Loucy (cell line): ENCODE data around the gene LRRC59.
"Not testable (repeated sequence)": the region's sequence is repeated elsewhere in the genome, so short reads cannot be mapped to it uniquely, and the experiment has no call there.

Experiments used
- H2AFZ ChIP-seq: fragments of 200-600 bp; sonication (generic); 2 replicates; pipeline ENCODE4 v1.6.0; 2016; ENCODE audit warnings: antibody characterized with exemption, mild to moderate bottlenecking, low read length, moderate library complexity
- H3F3A ChIP-seq: fragments of 200-600 bp; 2 replicates; pipeline ENCODE4 v1.6.0; 2016; ENCODE audit warnings: antibody characterized with exemption, low read depth, mild to moderate bottlenecking
- H3K27me3 ChIP-seq: fragments of 200-600 bp; sonication (generic); 2 replicates; pipeline ENCODE4 v1.6.1; 2014; ENCODE audit warnings: low read length, mild to moderate bottlenecking; ENCODE audit not compliant: insufficient read depth, poor library complexity, severe bottlenecking
- H3K36me3 ChIP-seq: fragments of 200-600 bp; sonication (generic); 2 replicates; pipeline ENCODE4 v1.6.1; 2016; ENCODE audit warnings: low read length; ENCODE audit not compliant: insufficient read depth
- H3K4me1 ChIP-seq: fragments of 200-600 bp; sonication (generic); 2 replicates; pipeline ENCODE4 v1.5.1; 2014; ENCODE audit warnings: low read length, mild to moderate bottlenecking; ENCODE audit not compliant: insufficient read depth, poor library complexity, severe bottlenecking
- H3K4me2 ChIP-seq: fragments of 200-600 bp; sonication (generic); 2 replicates; pipeline ENCODE4 v1.6.0; 2014; ENCODE audit warnings: antibody characterized with exemption, low read length, low read depth, mild to moderate bottlenecking; ENCODE audit not compliant: poor library complexity, severe bottlenecking
- H3K4me3 ChIP-seq: fragments of 200-600 bp; sonication (generic); 2 replicates; pipeline ENCODE4 v1.5.1; 2014; ENCODE audit warnings: low read length, mild to moderate bottlenecking, mixed read lengths; ENCODE audit not compliant: poor library complexity, severe bottlenecking
- H3K79me2 ChIP-seq: fragments of 200-600 bp; sonication (generic); 2 replicates; pipeline ENCODE4 v1.6.1; 2014; ENCODE audit warnings: low read length; ENCODE audit not compliant: insufficient read depth
- H3K9ac ChIP-seq: fragments of 200-600 bp; sonication (generic); 2 replicates; pipeline ENCODE4 v1.6.0; 2014; ENCODE audit warnings: mild to moderate bottlenecking, low read depth, low read length, moderate library complexity; ENCODE audit not compliant: poor library complexity, severe bottlenecking
- H3K9me2 ChIP-seq: fragments of 200-600 bp; sonication (generic); replicated peaks from 2 replicates; pipeline ENCODE4 v1.6.1; 2016; ENCODE audit warnings: low read depth, low read length, mixed read lengths
- H3K9me3 ChIP-seq: fragments of 200-600 bp; sonication (generic); 2 replicates; pipeline ENCODE4 v1.6.1; 2014; ENCODE audit warnings: mild to moderate bottlenecking, antibody characterized with exemption, low read length, low read depth; ENCODE audit not compliant: insufficient read depth
- H4K20me1 ChIP-seq: fragments of 200-600 bp; sonication (generic); 2 replicates; pipeline ENCODE4 v1.6.0; 2014; ENCODE audit warnings: antibody characterized with exemption, low read length, mild to moderate bottlenecking; ENCODE audit not compliant: insufficient read depth, poor library complexity, severe bottlenecking
- EZH2phosphoT487 ChIP-seq: fragments of 200-600 bp; IDR thresholded peaks from 2 replicates; pipeline ENCODE4 v1.6.1; 2018; ENCODE audit warnings: antibody characterized with exemption, mild to moderate bottlenecking, moderate library complexity, borderline replicate concordance
- TF ChIP-seq, protein P1 (sequence below): fragments of 200-600 bp; sonication (generic); conservative IDR thresholded peaks from 2 replicates; pipeline ENCODE4 v1.5.1; 2014; ENCODE audit warnings: mild to moderate bottlenecking, antibody characterized with exemption, low read length

The LRRC59 gene

DNA sequence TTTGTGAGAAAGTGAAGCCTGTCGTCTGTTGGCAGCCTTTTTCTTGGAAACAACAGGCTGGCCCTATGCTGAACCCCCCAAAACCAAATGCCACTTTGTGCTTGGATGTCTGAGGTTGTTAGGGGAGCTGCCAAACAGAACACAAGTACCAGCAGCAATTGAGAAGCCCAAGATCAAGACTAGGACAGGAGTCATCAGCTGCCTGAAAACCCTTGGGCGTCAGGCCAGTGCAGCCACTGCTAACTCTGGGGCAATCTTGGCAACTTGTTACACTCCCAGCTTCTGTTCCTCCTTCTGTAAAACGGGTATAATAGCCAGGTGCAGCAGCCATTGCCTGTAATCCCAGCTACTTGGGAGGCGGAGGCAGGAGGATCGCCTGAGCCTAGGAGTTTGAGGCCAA lies 9.3 kb upstream of the LRRC59 start:
- TF ChIP-seq, protein P1, sequence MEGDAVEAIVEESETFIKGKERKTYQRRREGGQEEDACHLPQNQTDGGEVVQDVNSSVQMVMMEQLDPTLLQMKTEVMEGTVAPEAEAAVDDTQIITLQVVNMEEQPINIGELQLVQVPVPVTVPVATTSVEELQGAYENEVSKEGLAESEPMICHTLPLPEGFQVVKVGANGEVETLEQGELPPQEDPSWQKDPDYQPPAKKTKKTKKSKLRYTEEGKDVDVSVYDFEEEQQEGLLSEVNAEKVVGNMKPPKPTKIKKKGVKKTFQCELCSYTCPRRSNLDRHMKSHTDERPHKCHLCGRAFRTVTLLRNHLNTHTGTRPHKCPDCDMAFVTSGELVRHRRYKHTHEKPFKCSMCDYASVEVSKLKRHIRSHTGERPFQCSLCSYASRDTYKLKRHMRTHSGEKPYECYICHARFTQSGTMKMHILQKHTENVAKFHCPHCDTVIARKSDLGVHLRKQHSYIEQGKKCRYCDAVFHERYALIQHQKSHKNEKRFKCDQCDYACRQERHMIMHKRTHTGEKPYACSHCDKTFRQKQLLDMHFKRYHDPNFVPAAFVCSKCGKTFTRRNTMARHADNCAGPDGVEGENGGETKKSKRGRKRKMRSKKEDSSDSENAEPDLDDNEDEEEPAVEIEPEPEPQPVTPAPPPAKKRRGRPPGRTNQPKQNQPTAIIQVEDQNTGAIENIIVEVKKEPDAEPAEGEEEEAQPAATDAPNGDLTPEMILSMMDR: no peak
- TF ChIP-seq EZH2phosphoT487: no peak
- Histone ChIP-seq H4K20me1 (no peaks in the 10 kb centered on the region), H3K4me1 (no peaks in the 10 kb centered on the region), H3K79me2 (no peaks in the 10 kb centered on the region), H3K4me2 (no peak overlapping the region), H2AFZ (no peak overlapping the region), H3K4me3 (no peak overlapping the region), H3F3A (no peaks in the 10 kb centered on the region), H3K36me3 (no peaks in the 10 kb centered on the region), H3K9me3 (no peaks in the 10 kb centered on the region), H3K27me3 (no peaks in the 10 kb centered on the region), H3K9ac (no peak overlapping the region), H3K9me2 (no peaks in the 10 kb centered on the region)

DNA sequence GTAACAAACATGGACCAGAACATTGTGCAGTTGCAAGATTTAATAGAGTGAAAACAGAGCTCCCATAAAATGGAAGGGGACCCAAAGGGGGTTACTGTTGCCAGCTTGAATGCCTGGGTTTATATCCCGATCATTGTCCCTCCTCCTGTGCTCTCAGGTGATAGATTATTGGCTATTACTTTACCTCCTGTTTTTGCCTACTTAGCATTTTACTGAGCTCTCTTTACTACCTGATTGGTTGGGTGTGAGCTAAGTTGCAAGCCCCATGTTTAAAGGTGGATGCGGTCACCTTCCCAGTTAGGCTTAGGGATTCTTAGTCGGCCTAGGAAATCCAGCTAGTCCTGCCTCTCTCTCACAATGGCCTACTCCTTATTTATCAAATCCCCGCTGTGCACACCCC lies 8.0 kb upstream of the LRRC59 start:
- not testable (repeated sequence) for H3K4me2 ChIP-seq, H4K20me1 ChIP-seq, H3K27me3 ChIP-seq, H3K79me2 ChIP-seq, H3K9me2 ChIP-seq, H3K4me3 ChIP-seq, H2AFZ ChIP-seq, H3K4me1 ChIP-seq, H3K36me3 ChIP-seq, H3K9ac ChIP-seq, H3F3A ChIP-seq, H3K9me3 ChIP-seq

DNA sequence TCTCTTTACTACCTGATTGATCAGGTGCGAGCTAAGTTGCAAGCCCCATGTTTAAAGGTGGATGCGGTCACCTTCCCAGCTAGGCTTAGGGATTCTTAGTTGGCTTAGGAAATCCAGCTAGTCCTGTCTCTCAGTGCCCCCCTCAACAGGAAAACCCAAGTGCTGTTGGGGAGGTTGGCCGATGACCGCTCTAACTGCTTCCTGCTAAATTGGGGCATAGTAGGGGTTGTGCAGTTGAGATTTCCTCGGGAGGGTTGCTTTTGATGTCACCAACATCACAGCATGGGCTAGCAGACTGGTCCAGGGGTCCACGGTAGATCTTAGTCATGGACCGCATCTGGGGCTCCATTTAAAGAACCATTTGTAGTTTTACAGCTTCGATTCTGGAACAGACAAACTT lies 2.3 kb upstream of the LRRC59 start:
- not testable (repeated sequence) for H3K4me2 ChIP-seq, H3K4me3 ChIP-seq, H3K27me3 ChIP-seq, H2AFZ ChIP-seq, H3K36me3 ChIP-seq, H3K9me2 ChIP-seq, H3K9me3 ChIP-seq, H3K9ac ChIP-seq, H3F3A ChIP-seq
- Histone ChIP-seq H4K20me1 (peaks cover 27% of the 10 kb centered on the region), H3K79me2 (peaks cover 28% of the 10 kb centered on the region), H3K4me1 (peaks cover 25% of the 10 kb centered on the region)

DNA sequence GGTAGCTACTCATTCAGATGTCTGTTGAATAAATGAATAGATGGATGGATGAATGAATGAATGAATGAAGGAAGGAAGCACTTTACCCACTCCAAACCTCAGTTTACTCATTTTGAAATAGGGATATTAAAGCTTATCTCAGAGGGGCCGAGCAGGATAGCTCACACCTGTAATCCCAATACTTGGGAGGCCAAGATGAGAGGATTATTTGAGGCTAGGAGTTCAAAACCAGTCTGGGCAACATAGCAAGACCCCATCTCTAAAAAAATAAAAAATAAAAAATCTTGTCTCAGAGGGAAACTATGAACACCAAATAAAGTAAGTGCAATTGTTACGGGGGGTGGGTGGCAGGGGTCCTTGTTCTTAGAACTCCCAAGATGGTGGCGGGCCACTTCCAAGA lies 1.3 kb upstream of the LRRC59 start:
- H3K79me2 ChIP-seq: peaks cover 37% of the 10 kb centered on the region
- peaks cover 25% of the 10 kb centered on the region for H3K4me1 ChIP-seq
- H3K27me3 ChIP-seq, H3K4me2 ChIP-seq, H3F3A ChIP-seq, H3K4me3 ChIP-seq, H3K9ac ChIP-seq, H3K9me2 ChIP-seq, H2AFZ ChIP-seq, H3K9me3 ChIP-seq: not testable (repeated sequence)
- peaks cover 13% of the 10 kb centered on the region; the same call in 1 of the 2 replicates for H3K36me3 ChIP-seq
- H4K20me1 ChIP-seq: peaks cover 34% of the 10 kb centered on the region

DNA sequence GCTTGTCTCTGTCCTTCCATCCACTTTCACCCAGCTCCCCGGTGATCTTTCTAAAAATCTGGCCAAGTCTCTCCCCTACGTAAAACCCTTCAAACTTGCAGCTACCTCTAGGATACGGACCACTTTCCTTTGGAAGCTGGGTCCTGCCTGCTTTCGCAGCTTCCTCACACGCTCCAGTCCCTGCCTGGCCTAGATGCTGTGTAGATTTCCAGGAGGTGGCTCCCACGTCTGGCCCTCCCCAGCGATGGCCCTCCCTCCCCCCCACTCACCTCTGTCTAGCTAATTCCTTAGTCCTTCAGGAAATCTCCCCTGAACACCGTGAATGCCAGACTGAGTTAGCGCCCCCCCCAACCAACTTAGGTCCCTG lies 579 bp upstream of the LRRC59 start:
- peak overlapping the region; percentile 96 for H3K4me2 ChIP-seq
- peaks cover 41% of the 10 kb centered on the region for H4K20me1 ChIP-seq
- no peaks in the 10 kb centered on the region for H3K9me2 ChIP-seq
- no peak for TF ChIP-seq EZH2phosphoT487
- TF ChIP-seq, protein P1: no peak
- peak overlapping the region; percentile 98 for H3K9ac ChIP-seq
- H3K4me1 ChIP-seq: peaks cover 25% of the 10 kb centered on the region
- H3K79me2 ChIP-seq: peaks cover 44% of the 10 kb centered on the region
- peaks cover 20% of the 10 kb centered on the region; the same call in 1 of the 2 replicates for H3K36me3 ChIP-seq
- H3F3A ChIP-seq: no peaks in the 10 kb centered on the region
- H2AFZ ChIP-seq: peak overlapping the region; percentile 99
- no peaks in the 10 kb centered on the region for H3K9me3 ChIP-seq
- H3K27me3 ChIP-seq: no peaks in the 10 kb centered on the region
- H3K4me3 ChIP-seq: peak overlapping the region; percentile 98
